ENCODE data around the gene PTPN5.

PTPN5 gene

GRCh38 chr11:18771266-18772035 is 20.1 kb downstream of the PTPN5 start:
- no peak overlapping the region for H2AK5ac ChIP-seq (ENCODE audit: low read length)
- H3K9ac ChIP-seq (ENCODE audit: low read length), result no peak overlapping the region
- H3K27ac ChIP-seq (ENCODE audit: low read depth, low read length), result no peak overlapping the region
- no peaks in the 10 kb centered on the region for H3K4me1 ChIP-seq (ENCODE audit: control insufficient read depth, low read depth, low read length)
- no peak overlapping the region for H2BK15ac ChIP-seq (replicated peaks; ENCODE audit: low read depth)
- no peak overlapping the region for H4K8ac ChIP-seq (ENCODE audit: low read depth, low read length)
- H3K23ac ChIP-seq (ENCODE audit: low read length), result no peak overlapping the region
- no peak overlapping the region for H3K4ac ChIP-seq (ENCODE audit: low read depth, low read length)
- H2BK5ac ChIP-seq (ENCODE audit: low read length), result no peak overlapping the region
- no peak for DNase-seq
- WGBS (ENCODE audit: extremely low coverage, insufficient coverage, low lambda C conversion rate), result no CpG with 5 or more reads among the region's 13 CpGs
- no peak overlapping the region for H3K4me2 ChIP-seq (ENCODE audit: low read length)
- no peaks in the 10 kb centered on the region for H3K79me1 ChIP-seq (ENCODE audit: low read length)
- H3K4me3 ChIP-seq (ENCODE audit: low read length), result no peak overlapping the region
- no peak overlapping the region for H4K5ac ChIP-seq (ENCODE audit: low read length)
- no peaks in the 10 kb centered on the region for H3K36me3 ChIP-seq (ENCODE audit: control insufficient read depth, insufficient read depth, low read length)
- H2BK120ac ChIP-seq (ENCODE audit: low read depth, low read length), result no peak overlapping the region
- H3K56ac ChIP-seq (ENCODE audit: low read length), result no peak overlapping the region
- H3K27me3 ChIP-seq (ENCODE audit: insufficient read depth, low read length, poor library complexity), result no peaks in the 10 kb centered on the region
- H3K18ac ChIP-seq (ENCODE audit: low read length), result no peak overlapping the region
- H3K79me2 ChIP-seq (ENCODE audit: control insufficient read depth, insufficient read depth, low read length), result no peaks in the 10 kb centered on the region

- H3K4ac ChIP-seq (ENCODE audit: low read depth, low read length), result no peak overlapping the region
- H2AK5ac ChIP-seq (ENCODE audit: low read length), result no peak overlapping the region
- H4K8ac ChIP-seq (ENCODE audit: low read depth, low read length), result no peak overlapping the region
- no peak overlapping the region for H4K5ac ChIP-seq (ENCODE audit: low read length)
- no peaks in the 10 kb centered on the region for H3K4me1 ChIP-seq (ENCODE audit: control insufficient read depth, low read depth, low read length)
- H3K18ac ChIP-seq (ENCODE audit: low read length), result no peak overlapping the region
- no peak overlapping the region for H3K27ac ChIP-seq (ENCODE audit: low read depth, low read length)
- no peak overlapping the region for H2BK120ac ChIP-seq (ENCODE audit: low read depth, low read length)
- no peak for DNase-seq
- H3K56ac ChIP-seq (ENCODE audit: low read length), result no peak overlapping the region
- no peak overlapping the region for H3K23ac ChIP-seq (ENCODE audit: low read length)
- no peaks in the 10 kb centered on the region for H3K36me3 ChIP-seq (ENCODE audit: control insufficient read depth, insufficient read depth, low read length)
- H3K79me2 ChIP-seq (ENCODE audit: control insufficient read depth, insufficient read depth, low read length), result no peaks in the 10 kb centered on the region
- H3K4me3 ChIP-seq (ENCODE audit: low read length), result no peak overlapping the region
- H3K4me2 ChIP-seq (ENCODE audit: low read length), result no peak overlapping the region
- no peaks in the 10 kb centered on the region for H3K79me1 ChIP-seq (ENCODE audit: low read length)
- no peak overlapping the region for H3K9ac ChIP-seq (ENCODE audit: low read length)
- H3K27me3 ChIP-seq (ENCODE audit: insufficient read depth, low read length, poor library complexity), result no peaks in the 10 kb centered on the region
- H2BK15ac ChIP-seq (replicated peaks; ENCODE audit: low read depth), result no peak overlapping the region
- no CpG with 5 or more reads among the region's 11 CpGs for WGBS (ENCODE audit: extremely low coverage, insufficient coverage, low lambda C conversion rate)
- no peak overlapping the region for H2BK5ac ChIP-seq (ENCODE audit: low read length)
Observed at GRCh38 chr11:18770479-18771125, 21.0 kb downstream of the PTPN5 start.

GRCh38 chr11:18769802-18770456 is 21.7 kb downstream of the PTPN5 start:
- Histone ChIP-seq H2BK15ac (replicated peaks; ENCODE audit: low read depth) (no peak overlapping the region), H3K9ac (ENCODE audit: low read length) (no peak overlapping the region), H3K27me3 (ENCODE audit: insufficient read depth, low read length, poor library complexity) (no peaks in the 10 kb centered on the region), H3K4me2 (ENCODE audit: low read length) (no peak overlapping the region), H3K56ac (ENCODE audit: low read length) (no peak overlapping the region), H2BK5ac (ENCODE audit: low read length) (no peak overlapping the region), H3K23ac (ENCODE audit: low read length) (no peak overlapping the region), H3K4me1 (ENCODE audit: control insufficient read depth, low read depth, low read length) (no peaks in the 10 kb centered on the region), H3K4me3 (ENCODE audit: low read length) (no peak overlapping the region), H2AK5ac (ENCODE audit: low read length) (no peak overlapping the region), H3K36me3 (ENCODE audit: control insufficient read depth, insufficient read depth, low read length) (no peaks in the 10 kb centered on the region), H4K5ac (ENCODE audit: low read length) (no peak overlapping the region), H3K18ac (ENCODE audit: low read length) (no peak overlapping the region), H3K27ac (ENCODE audit: low read depth, low read length) (no peak overlapping the region), H4K8ac (ENCODE audit: low read depth, low read length) (no peak overlapping the region), H3K4ac (ENCODE audit: low read depth, low read length) (no peak overlapping the region), H3K79me1 (ENCODE audit: low read length) (no peaks in the 10 kb centered on the region), H3K79me2 (ENCODE audit: control insufficient read depth, insufficient read depth, low read length) (no peaks in the 10 kb centered on the region), H2BK120ac (ENCODE audit: low read depth, low read length) (no peak overlapping the region)
- DNase-seq, result peak; percentile 63
- WGBS (ENCODE audit: extremely low coverage, insufficient coverage, low lambda C conversion rate), result no CpG with 5 or more reads among the region's 8 CpGs

- no peak overlapping the region for H3K27ac ChIP-seq (ENCODE audit: low read depth, low read length)
- no peaks in the 10 kb centered on the region for H3K79me1 ChIP-seq (ENCODE audit: low read length)
- no peak overlapping the region for H4K5ac ChIP-seq (ENCODE audit: low read length)
- no peak overlapping the region for H3K23ac ChIP-seq (ENCODE audit: low read length)
- H2BK15ac ChIP-seq (replicated peaks; ENCODE audit: low read depth), result no peak overlapping the region
- H2BK5ac ChIP-seq (ENCODE audit: low read length), result no peak overlapping the region
- H4K8ac ChIP-seq (ENCODE audit: low read depth, low read length), result no peak overlapping the region
- H2BK120ac ChIP-seq (ENCODE audit: low read depth, low read length), result no peak overlapping the region
- no peak overlapping the region for H3K56ac ChIP-seq (ENCODE audit: low read length)
- H3K27me3 ChIP-seq (ENCODE audit: insufficient read depth, low read length, poor library complexity), result no peaks in the 10 kb centered on the region
- H3K4me3 ChIP-seq (ENCODE audit: low read length), result no peak overlapping the region
- no peaks in the 10 kb centered on the region for H3K4me1 ChIP-seq (ENCODE audit: control insufficient read depth, low read depth, low read length)
- H3K79me2 ChIP-seq (ENCODE audit: control insufficient read depth, insufficient read depth, low read length), result no peaks in the 10 kb centered on the region
- no CpG with 5 or more reads among the region's 5 CpGs for WGBS (ENCODE audit: extremely low coverage, insufficient coverage, low lambda C conversion rate)
- no peaks in the 10 kb centered on the region for H3K36me3 ChIP-seq (ENCODE audit: control insufficient read depth, insufficient read depth, low read length)
- H3K4ac ChIP-seq (ENCODE audit: low read depth, low read length), result no peak overlapping the region
- H3K18ac ChIP-seq (ENCODE audit: low read length), result no peak overlapping the region
- no peak overlapping the region for H3K9ac ChIP-seq (ENCODE audit: low read length)
- H3K4me2 ChIP-seq (ENCODE audit: low read length), result no peak overlapping the region
- DNase-seq, result no peak
- no peak overlapping the region for H2AK5ac ChIP-seq (ENCODE audit: low read length)
Observed at GRCh38 chr11:18768978-18769377, 22.6 kb downstream of the PTPN5 start.

- no CpG with 5 or more reads among the region's 4 CpGs for WGBS (ENCODE audit: extremely low coverage, insufficient coverage, low lambda C conversion rate)
- no peak for DNase-seq
Observed at GRCh38 chr11:18768472-18768901, 23.1 kb downstream of the PTPN5 start.

More at GRCh38 chr11:18768472-18768901, 23.1 kb downstream of the PTPN5 start:
- no peaks in the 10 kb centered on the region for H3K27me3 ChIP-seq (ENCODE audit: insufficient read depth, low read length, poor library complexity)
- no peak overlapping the region for H4K8ac ChIP-seq (ENCODE audit: low read depth, low read length)
- no peak overlapping the region for H2BK120ac ChIP-seq (ENCODE audit: low read depth, low read length)
- H3K4me1 ChIP-seq (ENCODE audit: control insufficient read depth, low read depth, low read length), result no peaks in the 10 kb centered on the region
- H3K27ac ChIP-seq (ENCODE audit: low read depth, low read length), result no peak overlapping the region
- H2BK15ac ChIP-seq (replicated peaks; ENCODE audit: low read depth), result no peak overlapping the region
- H3K9ac ChIP-seq (ENCODE audit: low read length), result no peak overlapping the region
- H3K79me2 ChIP-seq (ENCODE audit: control insufficient read depth, insufficient read depth, low read length), result no peaks in the 10 kb centered on the region
- no peak overlapping the region for H3K4me2 ChIP-seq (ENCODE audit: low read length)
- no peak overlapping the region for H3K56ac ChIP-seq (ENCODE audit: low read length)
- no peak overlapping the region for H3K4ac ChIP-seq (ENCODE audit: low read depth, low read length)
- no peaks in the 10 kb centered on the region for H3K79me1 ChIP-seq (ENCODE audit: low read length)
- H2BK5ac ChIP-seq (ENCODE audit: low read length), result no peak overlapping the region
- H3K36me3 ChIP-seq (ENCODE audit: control insufficient read depth, insufficient read depth, low read length), result no peaks in the 10 kb centered on the region
- H4K5ac ChIP-seq (ENCODE audit: low read length), result no peak overlapping the region
- H3K23ac ChIP-seq (ENCODE audit: low read length), result no peak overlapping the region
- H3K4me3 ChIP-seq (ENCODE audit: low read length), result no peak overlapping the region
- H3K18ac ChIP-seq (ENCODE audit: low read length), result no peak overlapping the region
- H2AK5ac ChIP-seq (ENCODE audit: low read length), result no peak overlapping the region
